ENCODE measurements around the gene ZNF90. TPM values are rescaled to one million over a fixed set of nuclear protein-coding genes. Genes with fewer than 3 reads are reported as not detected.

Gene ZNF90
- total RNA-seq, 2 donors from 2014 or later = 113 to 174 TPM

- Mint-ChIP-seq H3K4me3 (no peak overlapping the region), H3K36me3 (ENCODE audit: low read depth) (peaks cover 15% of the 10 kb centered on the region), H3K27ac (no peak overlapping the region), H3K4me1 (peaks cover 30% of the 10 kb centered on the region), H3K9me3 (peaks cover 19% of the 10 kb centered on the region), H3K27me3 (ENCODE audit: insufficient read depth) (no peaks in the 10 kb centered on the region)
- Histone ChIP-seq H3K4me1 (ENCODE audit: control insufficient read depth, insufficient read depth, low read length) (no peaks in the 10 kb centered on the region), H3K9ac (ENCODE audit: extremely low read depth, low read length, poor library complexity, severe bottlenecking) (no peak overlapping the region), H3K9me3 (ENCODE audit: control insufficient read depth, low read length) (peaks cover 31% of the 10 kb centered on the region), H3K36me3 (ENCODE audit: control insufficient read depth, insufficient read depth, low read length) (peaks cover 10% of the 10 kb centered on the region), H3K27me3 (ENCODE audit: control insufficient read depth, insufficient read depth, low read length, poor library complexity, severe bottlenecking) (no peaks in the 10 kb centered on the region), H3K4me3 (ENCODE audit: low read length) (no peak overlapping the region), H3K27ac (ENCODE audit: low read depth, low read length) (no peak overlapping the region)
- no peak for DNase-seq
- TF ChIP-seq CTCF (conservative IDR thresholded peaks at IDR 0.05) = no peak
- WGBS, 2 experiments (ENCODE audit: insufficient coverage in 1 of 2, insufficient read length in 1 of 2) = 60 to 96% methylated on average over 1 of the region's 1 CpG
Measured at GRCh38 chr19:20164456-20164855, 86.7 kb downstream of the ZNF90 start.

- WGBS, 2 experiments (ENCODE audit: insufficient coverage in 1 of 2, insufficient read length in 1 of 2) = 89 to 97% methylated on average over 4 to 6 of the region's 7 CpGs
- no peak for DNase-seq
- Mint-ChIP-seq H3K27me3 (ENCODE audit: insufficient read depth) (no peaks in the 10 kb centered on the region), H3K9me3 (peaks cover 21% of the 10 kb centered on the region), H3K4me3 (no peak overlapping the region), H3K27ac (no peak overlapping the region), H3K36me3 (ENCODE audit: low read depth) (peaks cover 29% of the 10 kb centered on the region), H3K4me1 (peaks cover 25% of the 10 kb centered on the region)
- Histone ChIP-seq H3K4me1 (ENCODE audit: control insufficient read depth, insufficient read depth, low read length) (no peaks in the 10 kb centered on the region), H3K27me3 (ENCODE audit: control insufficient read depth, insufficient read depth, low read length, poor library complexity, severe bottlenecking) (no peaks in the 10 kb centered on the region), H3K9ac (ENCODE audit: extremely low read depth, low read length, poor library complexity, severe bottlenecking) (no peak overlapping the region), H3K4me3 (ENCODE audit: low read length) (no peak overlapping the region), H3K27ac (ENCODE audit: low read depth, low read length) (no peak overlapping the region), H3K9me3 (ENCODE audit: control insufficient read depth, low read length) (peaks cover 44% of the 10 kb centered on the region), H3K36me3 (ENCODE audit: control insufficient read depth, insufficient read depth, low read length) (peaks cover 23% of the 10 kb centered on the region)
- TF ChIP-seq CTCF (conservative IDR thresholded peaks at IDR 0.05) = no peak
Measured at GRCh38 chr19:20165971-20166592, 88.3 kb downstream of the ZNF90 start.

- H3K4me3 ChIP-seq (ENCODE audit: low read length) = peak within 1 kb of the TSS; percentile 93
- TF ChIP-seq CTCF (conservative IDR thresholded peaks at IDR 0.05) = no peak
- peak within 1 kb of the TSS; percentile 84 for H3K9ac ChIP-seq (ENCODE audit: extremely low read depth, low read length, poor library complexity, severe bottlenecking)
- Mint-ChIP-seq H3K9me3 (peaks cover 22% of the 10 kb centered on the region), H3K27me3 (ENCODE audit: insufficient read depth) (no peaks in the 10 kb centered on the region), H3K27ac (peak within 1 kb of the TSS; percentile 99), H3K36me3 (ENCODE audit: low read depth) (peaks cover 40% of the 10 kb centered on the region), H3K4me1 (peaks cover 27% of the 10 kb centered on the region), H3K4me3 (peak within 1 kb of the TSS; percentile 99)
- peak within 1 kb of the TSS; percentile 97 for H3K27ac ChIP-seq (ENCODE audit: low read depth, low read length)
- H3K36me3 ChIP-seq (ENCODE audit: control insufficient read depth, insufficient read depth, low read length) = peaks cover 34% of the 10 kb centered on the region
- 3 to 14% methylated on average over 15 to 25 of the region's 25 CpGs for WGBS, 2 experiments (ENCODE audit: insufficient coverage in 1 of 2, insufficient read length in 1 of 2)
- peak; percentile 99 for DNase-seq
- H3K27me3 ChIP-seq (ENCODE audit: control insufficient read depth, insufficient read depth, low read length, poor library complexity, severe bottlenecking) = no peaks in the 10 kb centered on the region
- no peaks in the 10 kb centered on the region for H3K4me1 ChIP-seq (ENCODE audit: control insufficient read depth, insufficient read depth, low read length)
- peaks cover 50% of the 10 kb centered on the region for H3K9me3 ChIP-seq (ENCODE audit: control insufficient read depth, low read length)
Measured at GRCh38 chr19:20167020-20167644, 89.3 kb downstream of the ZNF90 start, which contains the start of gene ZNF486. Gene ZNF486, plus strand, starts transcription at chr19:20167214. Its CDS starts 117 bp downstream, at chr19:20167331.
